Effector CD4-positive, alpha-beta T cell (primary cell): Measurements from ENCODE around the gene PPP2R3A.

Source experiments
- DNase-seq: peaks from one replicate; pipeline ENCODE4 v3.0.0-alpha.2; 2020

The PPP2R3A gene

GRCh38 chr3:136196401-136197158 lies 231.1 kb downstream of the PPP2R3A start:
- DNase-seq: peak; percentile 95

GRCh38 chr3:136197159-136197793 lies 231.7 kb downstream of the PPP2R3A start:
- no peak for DNase-seq
